Measurements from ENCODE around the gene NUP85.
"Not testable (repeated sequence)": the region's sequence is repeated elsewhere in the genome, so short reads cannot be mapped to it uniquely, and the experiment has no call there.

The NUP85 gene

GRCh38 chr17:75242461-75243042, 37.1 kb downstream of the NUP85 start:
- FAIRE-seq: no peak

DNA sequence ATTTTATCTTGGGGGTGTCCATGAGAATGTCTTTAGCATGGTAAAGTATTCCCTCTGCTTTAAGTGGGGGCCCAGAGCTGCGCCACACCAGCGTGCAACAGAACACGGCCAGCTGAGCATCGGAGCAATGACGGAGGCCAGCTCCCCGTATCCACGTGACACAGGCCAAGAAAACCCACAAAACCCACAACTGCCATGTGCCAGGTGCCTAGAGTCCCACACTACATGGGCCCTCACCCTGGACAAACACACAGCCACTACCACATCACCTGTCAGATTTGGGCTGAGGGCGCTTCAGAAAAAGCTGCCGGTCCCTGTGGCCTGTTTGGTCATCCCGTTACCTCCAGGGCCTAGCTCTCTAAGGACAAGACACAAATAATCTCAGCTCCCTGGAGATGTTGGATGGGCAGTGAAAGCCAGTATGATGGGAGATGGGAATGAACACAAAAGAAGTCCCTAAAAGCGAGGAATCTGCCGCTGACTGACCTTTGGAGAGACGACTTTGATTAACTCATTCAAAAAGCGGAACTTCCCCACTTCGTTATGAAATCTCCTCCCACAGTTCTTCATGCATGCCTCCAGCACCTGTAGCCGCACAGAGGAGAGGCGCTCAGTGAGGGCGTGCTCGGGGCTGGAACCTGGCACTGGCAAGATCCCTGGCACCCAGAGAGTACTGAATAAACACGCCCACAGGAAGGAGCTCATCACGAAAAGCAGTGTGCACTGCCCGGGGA, 38.8 kb downstream of the NUP85 start:
- FAIRE-seq: no peak

GRCh38 chr17:75245011-75245410, 39.5 kb downstream of the NUP85 start:
- FAIRE-seq: no peak

- FAIRE-seq: no peak
Observed at GRCh38 chr17:75246404-75246803, 40.9 kb downstream of the NUP85 start.

GRCh38 chr17:75249564-75249963, 44.1 kb downstream of the NUP85 start:
- no peak for FAIRE-seq

DNA sequence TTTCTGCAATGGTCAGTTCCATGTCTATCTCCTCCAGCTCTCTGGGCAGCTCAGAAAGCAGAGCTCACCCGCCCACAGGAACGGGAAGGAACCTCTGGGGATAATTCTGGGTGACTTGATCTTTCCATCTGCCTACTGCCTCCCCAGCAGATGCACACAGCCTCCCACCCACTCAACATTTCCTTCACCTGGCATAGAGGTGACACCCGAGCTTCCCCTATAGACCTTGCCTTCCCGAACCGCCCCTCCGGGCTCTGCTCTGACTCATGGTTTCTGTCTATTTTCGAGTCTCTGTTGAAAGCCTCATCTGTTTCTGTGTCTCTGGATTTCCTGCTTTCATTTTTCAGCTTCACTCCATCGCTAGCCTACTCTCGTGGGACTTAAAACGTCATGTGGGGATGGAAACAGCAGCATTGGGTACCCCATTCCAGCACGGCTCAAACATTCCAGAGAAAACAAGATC, 44.6 kb downstream of the NUP85 start:
- FAIRE-seq: no peak

- FAIRE-seq: no peak
Observed at GRCh38 chr17:75252039-75252816, 46.7 kb downstream of the NUP85 start.

GRCh38 chr17:75255954-75256698, 50.6 kb downstream of the NUP85 start:
- not testable (repeated sequence) for FAIRE-seq

- not testable (repeated sequence) for FAIRE-seq
Observed at GRCh38 chr17:75257228-75257627, 51.7 kb downstream of the NUP85 start.

GRCh38 chr17:75260641-75261335, 55.3 kb downstream of the NUP85 start:
- no peak for FAIRE-seq

DNA sequence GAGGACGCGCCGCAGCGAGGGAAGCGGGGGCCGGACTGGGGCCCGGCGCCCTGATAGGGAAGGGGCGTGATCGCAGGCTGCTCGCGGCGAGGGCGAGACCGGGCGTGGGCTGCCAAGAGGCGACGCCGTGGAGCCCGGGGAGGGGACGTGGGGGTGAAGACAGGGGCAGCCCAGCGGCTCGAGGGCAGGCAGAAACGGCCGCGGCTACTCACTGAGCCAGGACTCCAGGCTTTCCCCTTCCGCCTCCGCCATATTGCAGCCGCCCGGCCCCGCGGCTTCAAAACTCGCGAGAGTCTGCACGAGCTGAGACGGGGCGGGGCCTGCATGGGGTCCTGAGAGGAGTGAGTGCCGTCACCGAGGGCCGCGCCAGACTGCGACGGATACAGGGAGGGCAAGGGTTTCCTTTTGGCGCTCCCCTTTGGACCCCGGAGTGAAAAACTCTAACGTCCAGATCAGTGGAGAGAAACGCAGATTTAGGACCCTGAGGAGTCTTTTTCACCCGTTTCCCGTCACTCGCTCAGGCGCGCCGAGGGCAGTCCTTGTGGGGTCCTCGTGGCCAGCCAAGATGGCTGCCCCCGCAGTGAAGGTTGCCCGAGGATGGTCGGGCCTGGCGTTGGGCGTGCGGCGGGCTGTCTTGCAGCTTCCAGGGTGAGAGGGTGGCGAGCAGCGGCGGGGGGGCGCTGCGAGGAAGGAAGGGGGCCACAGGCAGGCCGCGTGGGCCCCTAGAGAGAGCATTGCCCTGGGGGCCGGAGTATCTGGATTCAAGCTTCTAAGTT, 56.0 kb downstream of the NUP85 start, which contains the start of the genes GGA3 and MRPS7:
TSS of gene GGA3 (minus strand) at position 271 of the 776 bp plus-strand sequence. CDS start at position 252, 19 bp downstream.
TSS of gene MRPS7 (plus strand) at position 544 of the 776 bp plus-strand sequence. CDS start at position 566, 22 bp downstream.
- no peak for FAIRE-seq

- no peak for FAIRE-seq
Observed at GRCh38 chr17:75262112-75262606, 56.7 kb downstream of the NUP85 start.

GRCh38 chr17:75263055-75263454, 57.6 kb downstream of the NUP85 start:
- FAIRE-seq: no peak

GRCh38 chr17:75265614-75266315, 60.3 kb downstream of the NUP85 start:
- FAIRE-seq: no peak

GRCh38 chr17:75266316-75267152, 61.1 kb downstream of the NUP85 start:
- no peak for FAIRE-seq

DNA sequence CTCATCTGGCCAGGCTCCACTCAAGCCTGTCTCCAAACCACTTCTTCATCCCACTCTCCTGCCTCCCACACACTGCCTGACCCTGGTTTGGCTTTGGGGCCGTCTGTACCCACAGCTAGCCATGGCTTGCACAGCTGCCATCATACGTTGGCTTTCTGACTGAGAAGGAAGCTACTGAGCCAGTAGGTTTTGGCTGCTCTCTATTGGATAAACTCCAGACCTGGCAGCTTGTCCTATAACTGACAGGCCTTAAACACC, 61.6 kb downstream of the NUP85 start:
- no peak for FAIRE-seq

DNA sequence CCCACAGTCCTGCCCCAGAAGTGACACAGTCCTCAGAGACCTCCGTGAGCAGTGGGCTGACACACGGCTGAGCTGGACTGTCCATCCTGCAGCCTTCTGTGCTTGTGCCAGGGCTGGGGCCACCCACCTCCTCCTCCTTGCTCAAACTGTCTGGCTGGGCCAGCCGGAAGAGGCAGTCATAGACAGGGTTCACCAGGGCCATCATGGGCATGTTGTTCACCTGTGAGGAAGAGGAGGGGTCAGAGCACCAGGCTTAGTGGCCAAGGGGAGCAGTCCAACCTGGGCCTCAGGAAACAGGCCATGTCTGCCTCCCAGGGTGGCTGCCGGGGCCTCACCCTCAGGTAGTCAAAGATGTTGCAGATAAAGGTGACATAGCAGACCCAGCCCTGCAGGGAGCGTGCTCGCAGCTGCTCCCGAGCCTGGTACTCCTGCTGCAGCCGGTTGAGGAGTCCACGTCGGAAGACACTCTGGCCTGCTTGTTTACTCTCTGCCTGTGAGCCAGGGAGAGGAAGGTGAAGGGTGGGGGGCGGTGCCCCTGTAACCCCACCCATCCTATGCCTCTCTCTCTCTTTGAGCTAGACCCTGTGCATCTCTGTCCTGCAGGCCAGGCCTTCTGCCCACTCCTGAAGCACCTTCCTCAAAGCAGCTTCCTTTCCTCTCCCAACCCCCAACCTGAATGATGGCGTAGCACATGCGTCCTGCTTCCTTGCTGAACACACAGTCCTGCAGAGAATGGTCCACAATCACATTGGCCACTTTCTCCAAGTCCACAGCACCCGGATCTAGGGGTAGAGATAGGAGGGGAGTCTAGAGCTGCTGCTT, 62.1 kb downstream of the NUP85 start:
- no peak for FAIRE-seq

GRCh38 chr17:75269844-75270217, 64.4 kb downstream of the NUP85 start:
- FAIRE-seq: no peak

Measured in endometrium (tissue), 2 donors.